Stimulated activated naive CD4-positive, alpha-beta T cell treated with Interleukin-2 at 50 U/mL for 16 hours (primary cell): ENCODE results near the gene KPNB1.
"Not testable (repeated sequence)": the region's sequence is repeated elsewhere in the genome, so short reads cannot be mapped to it uniquely, and the experiment has no call there.

Experiments used
- DNase-seq: peaks from one replicate; lab custom pipeline; 2025; lab: John Stamatoyannopoulos, UW

The KPNB1 gene

GRCh38 chr17:47676510-47677165, 26.9 kb downstream of the KPNB1 start:
- no peak for DNase-seq

GRCh38 chr17:47678196-47678595, 28.5 kb downstream of the KPNB1 start:
- DNase-seq, result no peak

- DNase-seq, result no peak
These were observed 32.4 kb downstream of the KPNB1 start for GRCh38 chr17:47682138-47682537.

- not testable (repeated sequence) for DNase-seq
These were observed 33.0 kb downstream of the KPNB1 start for GRCh38 chr17:47682727-47683126.

GRCh38 chr17:47684025-47684424, 34.3 kb downstream of the KPNB1 start:
- DNase-seq, result no peak

- DNase-seq, result no peak
These were observed 34.9 kb downstream of the KPNB1 start for GRCh38 chr17:47684535-47685193.

GRCh38 chr17:47685556-47686275, 36.0 kb downstream of the KPNB1 start:
- DNase-seq, result no peak

- DNase-seq, result no peak
These were observed 36.5 kb downstream of the KPNB1 start for GRCh38 chr17:47686276-47686635.

GRCh38 chr17:47686664-47687327, 37.1 kb downstream of the KPNB1 start:
- no peak for DNase-seq

- DNase-seq, result no peak
These were observed 37.6 kb downstream of the KPNB1 start for GRCh38 chr17:47687328-47687690.

GRCh38 chr17:47687748-47688147, 38.0 kb downstream of the KPNB1 start:
- no peak for DNase-seq

- DNase-seq, result no peak
These were observed 40.4 kb downstream of the KPNB1 start for GRCh38 chr17:47690121-47690520.

GRCh38 chr17:47692137-47692894, 42.6 kb downstream of the KPNB1 start:
- no peak for DNase-seq

GRCh38 chr17:47692895-47693730, 43.4 kb downstream of the KPNB1 start:
- no peak for DNase-seq

GRCh38 chr17:47693731-47694580, 44.2 kb downstream of the KPNB1 start, which contains the start of gene TBKBP1:
Gene TBKBP1, plus strand, starts transcription at chr17:47694161. Its CDS starts 1,952 bp downstream, at chr17:47696113.
- DNase-seq, result peak; percentile 64

GRCh38 chr17:47694581-47695428, 45.1 kb downstream of the KPNB1 start:
- peak; percentile 74 for DNase-seq

GRCh38 chr17:47695429-47696376, 46.0 kb downstream of the KPNB1 start:
- DNase-seq, result no peak
